Skeletal muscle cell (primary cell): ENCODE measurements around the gene IL17B.
A peak's percentile ranks its signal among the peaks of the same experiment; 100 is the strongest.

Experiments used
- DNase-seq: peaks from one replicate; pipeline ENCODE4 v3.0.0-alpha.2; 2010; ENCODE audit warnings: low read depth
- H3K4me3 ChIP-seq: 2 replicates; pipeline ENCODE4 v1.5.1; 2011; ENCODE audit warnings: low read depth, mild to moderate bottlenecking, control low read depth, low read length, moderate library complexity

Gene IL17B

DNA sequence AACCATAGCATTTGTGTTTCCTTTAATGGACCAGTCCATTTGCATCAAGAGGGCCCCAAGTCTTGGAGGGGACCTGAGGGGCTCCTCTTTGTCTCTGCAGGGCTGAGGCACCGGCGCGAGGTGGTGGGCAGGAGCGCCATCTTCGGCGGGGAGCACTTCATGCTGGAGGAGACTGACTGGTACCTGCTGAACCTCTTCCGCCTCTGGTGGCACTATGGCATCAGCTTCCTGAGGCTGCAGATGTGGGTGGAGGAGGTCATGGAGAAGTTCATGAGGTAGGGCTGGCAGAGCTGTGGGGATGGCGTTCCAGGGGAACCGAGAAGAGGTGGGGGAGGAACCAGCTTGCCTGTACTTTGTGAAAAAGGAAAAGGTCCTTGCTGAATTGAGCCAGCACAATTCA, 15.2 kb downstream of the IL17B start:
- no peak overlapping the region for H3K4me3 ChIP-seq
- no peak for DNase-seq

DNA sequence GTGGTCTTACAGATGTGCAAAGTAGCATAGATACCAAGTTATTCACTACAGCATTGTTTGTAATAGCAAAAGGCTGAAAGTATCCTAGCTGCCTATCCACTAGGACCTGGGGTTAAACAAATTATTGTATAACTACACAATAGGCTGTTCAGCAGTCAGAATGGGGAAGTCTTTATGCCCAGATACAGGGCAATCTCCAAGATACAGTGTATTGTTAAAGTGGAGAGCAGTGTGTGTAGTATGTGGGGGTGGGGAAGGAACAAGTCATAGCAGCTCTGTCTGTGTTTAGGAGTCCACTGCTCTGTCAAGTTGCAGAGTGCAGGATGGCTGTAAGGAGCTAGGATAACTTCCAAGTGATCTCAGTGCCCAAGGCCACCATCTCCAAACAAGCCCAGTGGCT, 15.7 kb downstream of the IL17B start:
- DNase-seq: no peak
- H3K4me3 ChIP-seq: no peak overlapping the region

DNA sequence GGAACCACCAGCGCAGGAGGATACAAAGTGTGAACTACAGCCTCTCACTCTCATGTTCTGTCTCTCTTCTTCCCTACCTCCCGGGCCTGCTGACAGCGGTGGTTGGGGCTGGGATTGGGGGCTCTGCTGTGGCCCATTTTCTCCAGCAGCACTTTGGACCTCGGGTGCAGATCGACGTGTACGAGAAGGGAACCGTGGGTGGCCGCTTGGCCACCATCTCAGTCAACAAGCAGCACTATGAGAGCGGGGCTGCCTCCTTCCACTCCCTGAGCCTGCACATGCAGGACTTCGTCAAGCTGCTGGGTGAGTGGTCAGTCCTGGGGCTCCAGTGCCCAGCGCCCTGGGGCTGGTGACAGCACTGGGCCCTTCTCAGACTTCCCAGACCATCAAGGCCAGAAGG, 16.6 kb downstream of the IL17B start:
- DNase-seq: no peak

DNA sequence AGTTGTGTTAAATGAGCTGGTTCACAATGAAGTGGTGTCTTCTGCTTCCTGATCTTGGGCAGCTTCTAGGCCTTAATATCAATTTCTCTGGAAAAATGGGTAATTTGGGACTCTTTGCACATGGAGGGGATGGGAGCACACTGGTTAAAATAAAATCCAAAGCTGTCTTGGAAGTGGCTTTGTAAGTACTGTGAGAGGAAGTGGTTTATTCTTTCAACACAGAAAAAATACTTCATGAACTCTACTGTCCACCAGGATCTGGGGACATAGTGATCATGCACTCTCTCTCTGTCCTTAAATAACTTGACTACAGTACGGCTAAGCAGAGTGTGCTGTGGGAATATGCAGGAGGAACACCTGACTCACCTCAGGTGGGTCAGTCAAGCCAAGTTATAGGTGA, 18.8 kb downstream of the IL17B start:
- DNase-seq: no peak

More for the DNA sequence above, 16.6 kb downstream of the IL17B start:
- H3K4me3 ChIP-seq: no peak overlapping the region

DNA sequence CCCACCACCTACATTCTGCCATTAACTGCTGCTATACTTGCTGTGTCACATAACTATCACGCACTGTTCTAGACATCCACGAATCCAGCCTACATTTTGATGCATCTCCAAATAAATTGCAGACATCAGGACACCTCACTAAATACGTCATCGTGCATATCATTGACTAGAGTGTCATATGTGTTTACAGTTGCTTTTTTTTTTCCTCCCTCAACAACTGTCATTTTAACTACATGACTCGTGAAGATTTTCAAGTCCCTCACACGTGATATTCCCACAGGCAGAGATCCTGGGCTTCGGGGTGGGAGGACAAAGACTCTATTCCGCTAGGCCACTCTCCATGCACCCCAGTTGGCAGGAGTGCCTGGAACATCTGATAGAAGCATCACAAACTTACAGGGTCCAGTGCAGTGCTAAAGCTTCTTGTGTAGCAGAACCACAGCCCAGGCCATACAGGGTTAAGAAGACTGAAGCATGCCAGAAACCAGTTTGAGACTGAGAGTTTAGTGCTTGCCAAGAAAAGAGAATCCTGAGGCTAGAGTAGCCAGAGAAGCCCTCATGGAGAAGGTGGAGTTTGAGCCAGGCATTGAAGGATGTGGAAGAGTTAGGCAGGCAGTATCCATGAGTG, 20.1 kb downstream of the IL17B start:
- H3K4me3 ChIP-seq: no peak overlapping the region
- DNase-seq: no peak

More for the DNA sequence above, 18.8 kb downstream of the IL17B start:
- H3K4me3 ChIP-seq: no peak overlapping the region

DNA sequence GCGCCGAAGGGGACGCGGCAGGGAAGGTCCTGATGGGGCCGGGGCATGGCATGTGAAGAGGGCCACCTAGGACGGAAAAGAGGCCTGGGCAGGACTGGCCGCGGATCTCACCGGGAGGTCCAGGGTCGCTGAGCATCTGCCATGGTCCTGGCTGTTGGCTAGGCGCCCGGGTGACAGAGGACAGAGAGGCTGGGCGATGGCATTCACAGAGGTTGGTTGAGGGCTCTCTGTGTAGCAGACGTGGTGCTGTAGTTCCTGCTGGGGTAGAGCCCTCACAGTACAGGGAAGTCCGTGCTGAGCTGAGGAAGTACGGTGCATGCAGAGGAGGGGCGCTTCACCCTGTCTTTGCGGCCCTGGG, 20.8 kb downstream of the IL17B start:
- no peak for DNase-seq
- H3K4me3 ChIP-seq: peak overlapping the region; percentile 85

DNA sequence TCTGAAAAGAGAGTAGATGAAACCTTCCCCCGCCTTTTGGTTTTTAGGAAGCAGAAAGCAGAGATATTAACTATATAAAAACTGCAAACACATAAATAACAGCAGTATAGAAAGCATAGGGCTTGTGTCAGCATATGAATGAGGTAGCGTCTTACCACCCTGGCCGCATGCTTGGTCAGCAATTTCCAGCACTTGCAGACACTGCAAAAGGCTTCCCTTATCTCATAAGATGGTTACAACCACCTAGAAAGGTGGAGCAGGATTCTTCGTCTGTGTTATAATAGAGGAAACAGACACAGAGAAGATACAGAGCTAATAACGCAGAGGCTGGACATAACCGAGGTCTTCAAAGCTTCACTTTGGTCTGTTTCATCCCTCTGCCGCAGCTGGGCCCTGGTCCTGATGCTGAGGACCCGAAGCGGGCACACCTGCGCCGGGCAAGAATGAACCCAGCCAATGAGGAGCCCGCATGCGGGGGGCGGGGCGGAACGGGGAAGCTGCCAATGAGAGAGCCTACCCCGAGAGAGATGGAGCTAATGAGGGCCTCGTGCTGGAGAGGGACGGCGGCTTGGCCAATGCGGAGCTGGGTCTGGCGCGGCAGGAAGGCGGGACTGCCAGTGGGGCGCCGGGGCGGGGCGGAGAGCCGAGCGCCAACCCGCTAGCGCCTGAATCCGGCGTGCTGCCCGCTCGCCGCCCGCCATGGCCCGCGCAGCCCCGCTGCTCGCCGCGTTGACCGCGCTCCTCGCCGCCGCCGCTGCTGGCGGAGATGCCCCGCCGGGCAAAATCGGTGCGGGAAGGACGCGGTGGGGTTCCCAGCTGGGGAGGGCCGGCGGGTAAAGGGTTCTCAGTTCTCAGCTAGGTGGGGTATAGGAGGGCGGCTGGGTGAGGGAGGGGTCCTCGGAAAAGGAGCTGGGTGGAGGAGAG, 21.5 kb downstream of the IL17B start, which contains the start of gene PCYOX1L:
TSS of gene PCYOX1L (plus strand) at position 677 of the 924 bp plus-strand sequence. CDS start at position 700, 23 bp downstream.
- H3K4me3 ChIP-seq: peak within 1 kb of the TSS; percentile 85
- peak; percentile 88 for DNase-seq

DNA sequence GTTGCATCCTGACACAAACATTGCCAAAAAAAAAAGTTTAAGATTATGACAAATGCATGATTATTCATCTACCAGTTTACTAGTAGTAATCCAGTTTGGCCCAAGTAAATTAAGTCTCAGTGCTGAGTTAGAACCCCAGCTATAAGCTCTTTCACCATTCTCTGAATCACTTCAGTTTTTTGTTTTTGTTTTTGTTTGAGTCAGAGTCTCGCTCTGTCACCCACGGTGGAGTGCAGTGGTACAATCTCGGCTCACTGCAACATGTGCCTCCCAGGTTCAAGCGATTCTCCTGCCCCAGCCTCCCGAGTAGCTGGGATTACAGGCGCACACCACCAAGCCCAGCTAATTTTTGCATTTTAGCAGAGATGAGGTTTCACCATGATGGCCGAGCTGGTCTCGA, 22.7 kb downstream of the IL17B start:
- no peak for DNase-seq
- no peak overlapping the region for H3K4me3 ChIP-seq

DNA sequence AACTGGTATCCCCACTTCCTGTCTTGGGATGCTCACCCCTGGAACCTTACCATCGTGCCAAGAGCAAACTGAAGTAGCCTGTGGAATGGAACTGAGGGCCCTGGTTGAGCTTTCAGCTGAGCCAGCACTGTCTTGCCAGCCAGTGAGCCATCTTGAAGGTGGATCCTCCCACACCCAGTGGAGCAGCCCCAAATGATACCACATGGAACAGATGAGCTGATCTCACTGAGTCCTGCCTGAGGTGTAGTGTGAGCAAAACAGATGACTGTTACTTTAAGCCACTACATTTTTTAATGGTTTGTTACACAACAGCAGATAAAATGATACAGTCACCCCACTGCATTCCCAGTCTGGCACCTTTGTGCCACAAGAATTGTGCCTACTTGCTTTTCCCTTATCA, 23.4 kb downstream of the IL17B start:
- no peak for DNase-seq

DNA sequence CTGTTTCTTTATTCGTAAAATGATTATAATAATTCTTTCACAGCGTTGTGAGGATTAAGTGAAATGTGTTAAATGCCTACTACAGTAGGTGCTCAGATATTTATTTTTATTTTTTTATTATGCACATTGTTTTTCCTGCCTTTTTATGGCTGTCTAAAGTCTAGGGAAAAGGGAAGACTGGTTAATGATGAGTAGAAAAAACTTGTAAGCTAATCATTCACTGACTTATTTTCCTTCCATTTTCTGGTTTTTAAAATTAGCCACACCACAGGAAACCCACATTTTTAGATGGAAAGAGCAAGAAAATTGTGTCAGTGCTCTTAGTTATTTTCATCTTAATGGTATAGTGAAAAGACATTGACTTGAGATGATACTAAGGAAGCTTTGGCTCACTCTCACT, 25.2 kb downstream of the IL17B start:
- no peak for DNase-seq
- no peak overlapping the region for H3K4me3 ChIP-seq

More for the DNA sequence above, 23.4 kb downstream of the IL17B start:
- no peak overlapping the region for H3K4me3 ChIP-seq

DNA sequence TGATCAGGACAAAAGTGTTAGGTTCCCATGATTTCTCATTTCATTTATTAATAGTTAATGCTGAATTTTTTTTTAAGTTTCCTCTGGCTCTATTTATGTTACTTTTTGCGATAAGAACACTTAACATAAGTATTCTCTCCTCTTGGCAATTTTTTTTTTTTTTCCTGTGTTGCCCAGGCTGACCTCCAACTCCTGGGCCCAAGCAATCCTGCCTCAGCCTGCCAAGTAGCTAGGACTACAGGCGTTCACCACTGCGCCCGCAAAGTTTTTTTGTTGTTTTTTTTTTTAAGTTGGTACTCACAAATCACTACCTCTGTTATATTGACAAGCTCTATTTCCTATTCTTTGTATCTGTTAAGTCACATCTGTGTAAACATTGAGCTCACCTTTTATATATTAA, 26.9 kb downstream of the IL17B start:
- no peak for DNase-seq
- no peak overlapping the region for H3K4me3 ChIP-seq

DNA sequence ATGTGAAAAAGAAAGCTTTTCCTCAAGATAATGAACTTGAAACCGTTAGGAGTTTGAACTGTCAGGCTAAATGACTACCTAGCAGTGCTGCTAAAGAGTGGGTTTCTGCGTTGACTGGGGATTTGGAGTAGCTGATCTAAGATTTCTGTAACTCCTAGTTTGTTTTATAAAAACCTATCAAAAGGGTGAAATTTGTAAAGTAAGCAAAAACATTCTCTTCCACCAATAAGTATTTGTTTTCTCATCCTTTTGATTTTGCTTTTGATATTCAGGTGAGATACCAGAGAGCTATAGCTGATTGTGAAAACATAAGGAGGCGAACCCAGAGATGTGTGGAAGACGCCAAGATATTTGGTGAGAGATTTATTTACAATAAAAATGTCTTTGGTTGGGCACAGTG, 29.7 kb downstream of the IL17B start:
- no peak for DNase-seq
- no peak overlapping the region for H3K4me3 ChIP-seq

DNA sequence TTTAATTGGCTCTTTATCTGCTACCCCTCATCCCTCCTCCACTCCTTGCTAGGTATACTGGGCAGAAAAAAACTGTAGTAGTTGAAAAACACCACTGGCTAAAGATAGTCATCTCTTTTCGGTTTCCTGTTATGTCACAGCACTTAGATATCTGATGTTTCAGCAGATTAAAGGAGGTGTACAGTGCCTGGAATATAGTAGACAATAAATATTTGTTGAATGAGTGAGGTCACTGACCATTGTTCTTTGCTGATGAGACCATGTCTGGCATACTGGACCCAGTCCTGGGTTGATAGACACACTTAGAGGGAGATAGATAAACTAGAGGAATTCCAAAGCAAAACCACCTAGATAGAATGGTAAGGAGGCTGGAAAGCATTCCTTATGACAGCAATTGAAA, 30.6 kb downstream of the IL17B start:
- no peak overlapping the region for H3K4me3 ChIP-seq
- DNase-seq: no peak

DNA sequence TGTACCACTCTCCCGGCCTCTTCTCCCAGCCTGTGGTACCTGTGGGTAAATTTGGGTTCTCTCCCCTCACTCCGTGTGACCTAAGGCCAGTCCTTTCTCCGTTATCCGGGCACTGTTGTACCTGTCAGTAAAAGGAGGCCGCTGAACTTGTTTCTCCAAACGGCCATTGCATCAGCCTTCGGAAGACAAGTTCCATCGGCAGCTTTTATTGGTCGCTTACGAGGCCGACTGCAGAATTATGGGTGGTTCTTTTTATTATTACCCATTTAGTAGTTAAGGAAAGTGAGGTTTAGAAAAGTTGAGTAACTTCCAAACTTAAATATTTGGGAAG, 33.2 kb downstream of the IL17B start:
- no peak for DNase-seq
- H3K4me3 ChIP-seq: peak overlapping the region; percentile 90

DNA sequence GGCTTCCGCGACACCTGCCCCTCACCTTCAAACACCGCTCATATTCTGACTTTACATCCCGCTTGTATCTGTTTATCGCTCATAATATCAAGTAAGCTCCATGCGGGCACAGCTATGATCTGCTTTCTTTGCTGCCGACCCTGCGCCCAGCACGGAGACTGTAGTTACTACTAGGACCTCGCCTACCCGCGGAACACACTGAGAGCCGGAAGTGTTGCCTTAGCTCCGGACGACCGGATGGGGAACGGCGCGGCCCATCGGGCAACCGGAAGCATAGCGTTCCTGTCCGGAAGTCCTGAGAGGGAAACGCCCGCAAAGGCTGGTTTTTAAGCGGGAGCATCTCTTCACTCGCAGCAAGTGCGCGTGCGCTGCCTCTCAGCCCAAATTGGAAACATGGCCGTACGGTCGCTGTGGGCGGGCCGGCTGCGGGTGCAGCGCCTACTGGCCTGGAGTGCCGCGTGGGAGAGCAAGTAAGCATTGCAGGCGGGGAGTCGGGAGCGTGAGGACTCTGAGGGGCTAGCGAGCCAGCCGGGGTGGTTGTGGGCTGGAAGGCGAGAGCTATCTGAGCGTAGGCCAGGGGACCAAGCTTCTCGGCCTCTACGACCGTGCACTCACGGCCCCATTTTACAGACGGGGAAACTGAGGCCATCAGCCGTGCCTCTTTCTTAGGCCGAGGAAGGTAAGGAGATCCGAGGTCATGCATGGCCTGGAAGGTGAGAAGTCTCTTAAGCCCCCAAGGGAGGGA, 33.8 kb downstream of the IL17B start, which contains the start of gene GRPEL2:
TSS of gene GRPEL2 (plus strand) at position 353 of the 745 bp plus-strand sequence. CDS start at position 394, 41 bp downstream.
- H3K4me3 ChIP-seq: peak within 1 kb of the TSS; percentile 90
- peak; percentile 89 for DNase-seq

DNA sequence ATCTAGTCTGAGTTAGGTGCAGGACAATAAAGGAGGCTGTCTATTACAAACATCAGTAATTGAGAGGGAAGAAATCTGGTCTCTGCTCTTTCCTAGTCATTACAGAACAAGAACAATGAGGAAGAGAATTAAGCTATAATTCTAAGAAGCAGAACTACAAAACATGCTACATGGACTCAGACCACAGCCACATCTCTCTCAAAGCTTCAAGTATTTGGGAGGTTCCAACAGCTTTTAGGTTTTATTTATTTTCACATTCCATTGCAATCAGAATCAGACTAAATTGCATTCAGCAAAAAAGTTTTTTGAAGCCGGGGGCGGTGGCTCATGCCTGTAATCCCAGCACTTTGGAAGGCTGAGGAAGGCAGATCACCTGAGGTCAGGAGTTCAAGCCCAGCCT, 34.9 kb downstream of the IL17B start:
- H3K4me3 ChIP-seq: no peak overlapping the region
- no peak for DNase-seq

DNA sequence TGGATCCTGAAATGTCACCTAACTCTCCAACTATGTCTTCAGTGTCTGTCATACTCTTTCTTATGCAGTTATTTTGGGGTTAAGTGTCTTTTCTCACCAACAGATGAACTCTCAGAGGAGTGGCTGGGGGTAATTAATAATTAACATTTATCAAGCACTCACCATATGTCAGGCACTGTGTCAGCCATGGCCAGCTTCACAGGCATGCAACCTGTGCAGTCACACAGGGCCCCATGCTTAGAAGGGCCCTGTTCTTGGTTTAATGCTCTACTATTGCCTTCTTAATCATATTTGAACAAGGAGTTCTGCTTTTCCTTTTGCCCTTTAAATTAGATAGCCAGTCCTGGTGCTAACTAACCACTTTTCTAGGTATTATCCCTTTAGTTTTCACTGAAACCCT, 37.2 kb downstream of the IL17B start:
- no peak for DNase-seq
- no peak overlapping the region for H3K4me3 ChIP-seq

DNA sequence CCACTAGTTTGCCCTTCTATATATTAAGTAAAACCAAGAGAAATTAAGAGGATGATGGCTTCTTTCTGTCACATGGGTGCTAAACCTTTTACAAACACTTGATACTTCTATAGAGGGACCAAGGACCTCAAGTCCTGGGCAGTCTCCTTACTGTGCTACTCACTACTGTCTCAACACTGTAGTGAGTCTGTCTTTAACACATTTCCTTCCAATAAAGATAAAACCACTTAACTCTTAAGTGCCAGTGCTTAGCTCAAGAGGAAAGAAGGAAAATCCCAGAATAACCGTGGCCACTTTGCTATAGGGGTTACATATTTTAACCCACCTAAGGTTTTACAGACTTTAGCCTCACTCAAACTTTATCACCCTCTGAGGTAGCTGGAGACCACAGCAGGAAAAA, 38.2 kb downstream of the IL17B start:
- no peak overlapping the region for H3K4me3 ChIP-seq
- DNase-seq: no peak

DNA sequence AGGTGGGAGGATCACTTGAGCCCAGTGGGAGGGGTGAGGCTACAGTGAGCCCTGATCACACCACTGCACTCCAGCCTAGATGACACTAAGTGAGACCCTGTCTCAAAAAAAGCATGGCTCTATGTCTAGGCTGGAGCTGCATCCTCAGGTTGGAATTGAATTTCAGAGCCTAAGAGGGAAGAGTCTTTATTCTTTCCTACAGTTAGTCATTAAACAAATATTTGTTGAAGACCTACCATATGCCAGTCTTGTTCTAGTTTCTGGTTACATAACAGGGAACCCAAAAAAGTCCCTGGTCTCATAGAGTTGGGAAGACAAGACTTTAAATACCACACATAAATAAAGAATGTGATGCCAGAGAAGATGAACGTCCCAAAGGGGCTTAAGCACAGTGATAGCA, 40.7 kb downstream of the IL17B start:
- H3K4me3 ChIP-seq: no peak overlapping the region
- no peak for DNase-seq

DNA sequence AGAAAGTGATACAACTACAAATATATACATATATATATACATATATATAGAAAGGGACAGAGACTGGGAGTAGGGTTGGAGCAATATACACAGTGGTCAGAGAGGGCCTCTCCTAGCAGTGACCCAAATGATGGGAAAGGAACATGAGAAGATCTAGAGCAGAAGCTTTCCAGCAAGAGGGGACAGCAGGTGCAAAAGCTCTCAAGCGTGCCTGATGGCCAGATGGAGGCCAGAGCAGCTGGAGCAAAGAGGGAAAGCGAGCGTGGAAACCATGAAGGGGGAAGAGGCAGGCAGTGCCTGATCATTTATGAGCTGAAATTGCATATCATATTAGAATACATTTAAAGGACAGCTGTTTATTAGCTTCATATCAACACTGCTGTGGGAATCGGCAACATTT, 41.4 kb downstream of the IL17B start:
- no peak overlapping the region for H3K4me3 ChIP-seq
- no peak for DNase-seq
